ENCODE measurements around the gene FAM20C.

The FAM20C gene

DNA sequence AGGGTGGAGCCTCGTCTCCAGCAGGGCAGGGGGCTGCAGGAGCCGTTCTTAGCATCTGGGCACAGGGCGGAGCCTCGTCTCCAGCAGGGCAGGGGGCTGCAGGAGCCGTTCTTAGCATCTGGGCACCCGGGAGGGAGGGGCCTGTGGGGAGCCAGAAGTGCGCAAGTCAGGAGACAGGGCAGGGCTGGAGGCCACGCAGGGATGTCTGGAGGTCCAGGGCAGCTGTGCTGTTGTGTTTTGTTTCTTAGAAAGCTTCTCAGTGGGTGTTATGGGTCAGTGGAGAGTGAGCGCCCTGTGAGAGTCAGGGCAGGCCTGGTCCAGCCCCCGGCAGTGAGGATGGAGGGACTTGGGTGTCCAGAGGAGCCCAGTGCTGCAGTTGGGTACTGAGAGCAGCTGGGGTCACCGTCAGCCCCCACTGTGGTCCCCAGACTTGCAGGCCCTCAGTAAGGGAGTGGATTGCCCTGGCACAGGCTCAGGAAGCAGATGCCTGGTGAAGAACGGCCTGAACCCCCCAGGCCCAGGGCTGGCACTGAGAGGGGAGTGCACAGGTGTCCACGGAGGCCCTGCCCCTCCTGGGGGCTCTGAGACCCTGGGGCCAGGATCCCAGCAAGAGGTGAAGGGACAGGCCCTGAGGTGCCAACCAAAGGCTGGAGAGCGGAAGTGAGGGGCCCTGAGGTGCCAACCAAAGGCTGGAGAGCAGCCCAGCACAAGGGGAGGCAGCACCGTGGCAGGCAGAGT lies 29.8 kb downstream of the FAM20C start:
- no peak for DNase-seq (ENCODE audit: low read depth)
- TF ChIP-seq, protein P1, sequence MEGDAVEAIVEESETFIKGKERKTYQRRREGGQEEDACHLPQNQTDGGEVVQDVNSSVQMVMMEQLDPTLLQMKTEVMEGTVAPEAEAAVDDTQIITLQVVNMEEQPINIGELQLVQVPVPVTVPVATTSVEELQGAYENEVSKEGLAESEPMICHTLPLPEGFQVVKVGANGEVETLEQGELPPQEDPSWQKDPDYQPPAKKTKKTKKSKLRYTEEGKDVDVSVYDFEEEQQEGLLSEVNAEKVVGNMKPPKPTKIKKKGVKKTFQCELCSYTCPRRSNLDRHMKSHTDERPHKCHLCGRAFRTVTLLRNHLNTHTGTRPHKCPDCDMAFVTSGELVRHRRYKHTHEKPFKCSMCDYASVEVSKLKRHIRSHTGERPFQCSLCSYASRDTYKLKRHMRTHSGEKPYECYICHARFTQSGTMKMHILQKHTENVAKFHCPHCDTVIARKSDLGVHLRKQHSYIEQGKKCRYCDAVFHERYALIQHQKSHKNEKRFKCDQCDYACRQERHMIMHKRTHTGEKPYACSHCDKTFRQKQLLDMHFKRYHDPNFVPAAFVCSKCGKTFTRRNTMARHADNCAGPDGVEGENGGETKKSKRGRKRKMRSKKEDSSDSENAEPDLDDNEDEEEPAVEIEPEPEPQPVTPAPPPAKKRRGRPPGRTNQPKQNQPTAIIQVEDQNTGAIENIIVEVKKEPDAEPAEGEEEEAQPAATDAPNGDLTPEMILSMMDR (IDR thresholded peaks at IDR 0.05; ENCODE audit: control insufficient read depth, insufficient read depth, low read depth, low read length, missing control alignments), result no peak
- H3K4me3 ChIP-seq (ENCODE audit: control insufficient read depth, low read depth, low read length), result no peak overlapping the region

DNA sequence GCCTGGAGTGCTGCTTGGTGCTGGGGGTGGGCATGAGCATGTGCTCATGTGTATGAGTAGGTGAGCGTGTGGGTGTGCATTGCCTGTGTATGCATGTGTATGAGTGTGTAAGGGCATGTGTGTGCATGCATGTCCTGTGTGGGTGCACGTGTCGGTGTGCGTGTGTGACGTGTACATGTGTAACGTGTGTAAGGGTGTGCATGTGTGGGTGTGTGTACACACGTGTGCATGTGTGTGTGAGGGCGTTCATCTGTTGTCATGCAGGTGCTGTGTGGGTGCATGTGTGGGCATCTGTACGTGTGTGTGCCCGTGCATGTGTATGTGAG lies 30.3 kb downstream of the FAM20C start:
- H3K4me3 ChIP-seq (ENCODE audit: control insufficient read depth, low read depth, low read length), result no peak overlapping the region
- TF ChIP-seq, protein P1 (IDR thresholded peaks at IDR 0.05; ENCODE audit: control insufficient read depth, insufficient read depth, low read depth, low read length, missing control alignments), result no peak
- DNase-seq (ENCODE audit: low read depth), result no peak

DNA sequence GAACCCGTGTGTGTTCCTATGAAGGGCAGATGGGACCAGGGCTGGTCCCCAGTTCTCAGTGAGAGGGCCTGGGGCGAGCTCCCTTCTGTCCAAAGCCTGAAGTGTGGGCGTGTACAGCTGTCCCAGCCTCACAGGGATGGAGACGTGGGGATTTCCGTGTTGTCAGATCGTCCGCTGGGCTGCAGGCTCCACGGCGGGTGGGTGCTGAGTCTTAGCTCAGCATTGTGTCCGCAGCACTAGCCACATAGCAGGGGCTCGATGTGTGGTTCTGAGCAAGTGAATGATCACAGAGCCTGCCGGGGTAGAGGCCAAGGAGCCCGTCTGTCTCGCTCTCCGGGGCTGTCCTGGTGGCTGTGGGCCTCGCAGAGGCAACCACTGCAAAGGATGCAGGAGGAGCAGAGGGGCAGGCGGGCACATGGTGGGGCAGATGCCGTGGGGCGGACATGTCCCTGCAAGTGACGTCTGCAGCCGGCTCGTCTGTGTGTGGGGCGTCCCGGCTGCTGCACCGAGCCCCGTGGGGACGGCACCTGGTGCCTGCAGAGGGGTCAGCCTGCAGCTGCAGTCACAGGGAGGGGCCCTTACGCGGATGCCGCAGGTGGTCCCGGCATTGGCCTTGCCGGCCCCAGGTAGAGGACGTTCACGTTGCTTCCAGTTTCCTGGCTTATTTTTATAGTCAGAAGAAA lies 30.9 kb downstream of the FAM20C start:
- no peak for DNase-seq (ENCODE audit: low read depth)
- TF ChIP-seq, protein P1 (IDR thresholded peaks at IDR 0.05; ENCODE audit: control insufficient read depth, insufficient read depth, low read depth, low read length, missing control alignments), result no peak
- no peak overlapping the region for H3K4me3 ChIP-seq (ENCODE audit: control insufficient read depth, low read depth, low read length)

DNA sequence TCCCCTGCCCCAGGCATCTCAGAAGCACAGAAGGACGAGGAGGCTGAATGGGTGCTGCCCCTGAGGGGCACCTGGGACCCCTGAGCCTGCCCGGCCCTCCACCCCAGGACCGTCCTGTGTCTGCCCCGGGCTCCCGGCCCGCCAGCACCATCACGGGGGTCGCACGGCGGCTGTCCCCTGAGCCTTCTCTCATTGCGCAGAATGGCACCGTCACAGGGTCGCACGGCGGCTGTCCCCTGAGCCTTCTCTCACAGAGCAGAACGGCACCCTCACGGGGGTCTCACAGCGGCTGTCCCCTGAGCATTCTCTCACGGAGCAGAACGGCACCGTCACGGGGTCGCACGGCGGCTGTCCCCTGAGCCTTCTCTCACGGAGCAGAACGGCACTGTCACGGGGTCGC lies 31.5 kb downstream of the FAM20C start:
- TF ChIP-seq, protein P1 (IDR thresholded peaks at IDR 0.05; ENCODE audit: control insufficient read depth, insufficient read depth, low read depth, low read length, missing control alignments), result no peak
- no peak overlapping the region for H3K4me3 ChIP-seq (ENCODE audit: control insufficient read depth, low read depth, low read length)
- DNase-seq (ENCODE audit: low read depth), result no peak

GRCh38 chr7:226281-226895 lies 34.0 kb downstream of the FAM20C start:
- no peak overlapping the region for H3K4me3 ChIP-seq (ENCODE audit: control insufficient read depth, low read depth, low read length)
- no peak for DNase-seq (ENCODE audit: low read depth)
- TF ChIP-seq, protein P1 (IDR thresholded peaks at IDR 0.05; ENCODE audit: control insufficient read depth, insufficient read depth, low read depth, low read length, missing control alignments), result no peak

- H3K4me3 ChIP-seq (ENCODE audit: control insufficient read depth, low read depth, low read length), result no peak overlapping the region
- TF ChIP-seq, protein P1 (IDR thresholded peaks at IDR 0.05; ENCODE audit: control insufficient read depth, insufficient read depth, low read depth, low read length, missing control alignments), result no peak
- DNase-seq (ENCODE audit: low read depth), result no peak
These were observed 35.6 kb downstream of the FAM20C start for GRCh38 chr7:227926-228325.

All from AG09309 (cell line).